GM12878 (cell line): ENCODE data around the gene DLG2. TPM values are rescaled to one million over a fixed set of nuclear protein-coding genes. Genes with fewer than 3 reads are reported as not detected.

Source experiments
- ATAC-seq: fragments of 200-7000 bp; cut with Tn5 transposase; 3 replicates; pipeline ENCODE4 v1.9.1; 2020; ENCODE audit warnings: mild to moderate bottlenecking, moderate library complexity
- BruUV-seq: library from RNA; stranded (reverse); fragments of 400-500 nt; replicated peaks from 2 replicates; lab custom pipeline; 2021; lab: Mats Ljungman, UMichigan
- CTCF ChIA-PET: fragments of 300-600 bp; sonication (Branson Sonifier 250); formaldehyde crosslinking; extraction: SDS; loops from one replicate; lab custom pipeline; 2021; ENCODE audit warnings: inconsistent platforms; lab: Yijun Ruan, JAX
- POLR2A ChIA-PET: fragments of 350-600 bp; formaldehyde crosslinking; extraction: SDS; loops from one replicate; lab custom pipeline; 2021; ENCODE audit warnings: inconsistent platforms; lab: Charles Lee
- RAD21 ChIA-PET: fragments of 300-600 bp; sonication (Branson Sonifier 250); formaldehyde crosslinking; loops from one replicate; lab custom pipeline; 2023; ENCODE audit warnings: antibody characterized with exemption; ENCODE audit not compliant: unreplicated experiment; lab: Charles Lee
- SMC1A ChIA-PET: fragments of 300-600 bp; sonication (Branson Sonifier 250); formaldehyde crosslinking; loops from one replicate; lab custom pipeline; 2023; ENCODE audit not compliant: unreplicated experiment, uncharacterized antibody; lab: Charles Lee
- DNase-seq: peaks from one replicate; pipeline ENCODE4 v3.0.0-alpha.2; 2011; ENCODE audit warnings: low read depth, low spot score
- FAIRE-seq: peaks from 3 replicates; lab custom pipeline; 2011; peaks lifted over from hg19 to GRCh38; lab: Jason Lieb, UNC
- H2AFZ ChIP-seq: 2 replicates; pipeline ENCODE4 v1.6.0; 2011; ENCODE audit warnings: low read depth, low read length, control low read depth; ENCODE audit not compliant: control insufficient read depth
- H3K27ac ChIP-seq: 2 replicates; pipeline ENCODE4 v1.5.1; 2011; ENCODE audit warnings: control low read depth; ENCODE audit not compliant: control insufficient read depth, insufficient read depth
- H3K27me3 ChIP-seq, 2 experiments: replicated peaks in 1 of 2; 2 replicates each; pipeline versions ENCODE4 v1.6.0 to v1.6.1; 2011; ENCODE audit warnings: low read length in 1 of 2; ENCODE audit not compliant: control insufficient read depth in 2 of 2, insufficient read depth in 2 of 2
- H3K36me3 ChIP-seq, 2 experiments: 2 replicates each; pipeline ENCODE4 v1.5.1; 2011; ENCODE audit warnings: low read length in 1 of 2; ENCODE audit not compliant: control insufficient read depth in 2 of 2, insufficient read depth in 2 of 2
- H3K4me1 ChIP-seq: 2 replicates; pipeline ENCODE4 v1.6.1; 2011; ENCODE audit warnings: mild to moderate bottlenecking, low read length, moderate library complexity, mixed read lengths; ENCODE audit not compliant: control insufficient read depth, insufficient read depth
- H3K4me2 ChIP-seq: 2 replicates; pipeline ENCODE4 v1.6.0; 2011; ENCODE audit warnings: control low read depth; ENCODE audit not compliant: control insufficient read depth, insufficient read depth
- H3K4me3 ChIP-seq: fragments of 200-600 bp; sonication (generic); 2 replicates; pipeline ENCODE4 v1.5.1; 2016
- H3K79me2 ChIP-seq: 2 replicates; pipeline ENCODE4 v1.6.0; 2011; ENCODE audit warnings: low read length; ENCODE audit not compliant: control insufficient read depth, insufficient read depth
- H3K9ac ChIP-seq: 2 replicates; pipeline ENCODE4 v1.8.0; 2011; ENCODE audit warnings: low read length, control low read depth, mixed read lengths; ENCODE audit not compliant: control insufficient read depth, insufficient read depth
- H3K9me3 ChIP-seq: replicated peaks from 3 replicates; pipeline ENCODE4 v1.5.1; 2011; ENCODE audit warnings: mild to moderate bottlenecking, low read length; ENCODE audit not compliant: control insufficient read depth, insufficient read depth
- H4K20me1 ChIP-seq: 2 replicates; pipeline ENCODE4 v1.6.0; 2011; ENCODE audit not compliant: control insufficient read depth, insufficient read depth
- ASH2L ChIP-seq: fragments of 300-600, 200-600 bp; sonication (generic); IDR thresholded peaks from 2 replicates; pipeline ENCODE4 v1.6.1; 2017; ENCODE audit warnings: low read depth, mild to moderate bottlenecking, borderline replicate concordance
- EGR1 ChIP-seq, 2 experiments: IDR thresholded peaks; 1 replicate in 1 of 2; 2 replicates in 1 of 2; pipeline ENCODE4 v1.6.1; 2011 to 2012; ENCODE audit warnings: low read depth in 2 of 2, low read length in 2 of 2, borderline replicate concordance in 1 of 2, mild to moderate bottlenecking in 1 of 2, moderate library complexity in 1 of 2
- ESRRA ChIP-seq: IDR thresholded peaks from 2 replicates; pipeline ENCODE4 v1.6.1; 2012; ENCODE audit warnings: mild to moderate bottlenecking, low read length, improper control_type of control experiment
- IKZF2 ChIP-seq, 2 experiments: fragments of 450-650 bp; IDR thresholded peaks; 2 replicates each; pipeline ENCODE4 v1.6.1; 2017; ENCODE audit warnings: mild to moderate bottlenecking in 2 of 2, moderate library complexity in 2 of 2
- PAX5 ChIP-seq: IDR thresholded peaks from 2 replicates; pipeline ENCODE4 v1.6.1; 2011; ENCODE audit warnings: low read depth, low read length, borderline replicate concordance
- RFX5 ChIP-seq: IDR thresholded peaks from 2 replicates; pipeline ENCODE4 v1.6.1; 2011; ENCODE audit warnings: low read depth, low read length, improper control_type of control experiment
- SRF ChIP-seq, 2 experiments: IDR thresholded peaks; 2 replicates each; pipeline ENCODE4 v1.6.1; 2011; ENCODE audit warnings: low read depth in 2 of 2, low read length in 2 of 2, mild to moderate bottlenecking in 1 of 2, moderate library complexity in 1 of 2
- SUPT20H ChIP-seq: IDR thresholded peaks from 2 replicates; pipeline ENCODE4 v1.6.1; 2011; ENCODE audit warnings: low read depth, mild to moderate bottlenecking, low read length, moderate library complexity, borderline replicate concordance; ENCODE audit not compliant: control insufficient read depth
- ZNF384 ChIP-seq: IDR thresholded peaks from 2 replicates; pipeline ENCODE4 v1.6.1; 2012; ENCODE audit warnings: low read depth, mild to moderate bottlenecking, low read length, improper control_type of control experiment, borderline replicate concordance
- WGBS: methylation state at CpG from one replicate; pipeline ENCODE4 v1.1.6; 2016; ENCODE audit warnings: low lambda C conversion rate; ENCODE audit not compliant: insufficient replicate concordance, insufficient coverage; ENCODE audit errors: missing lambda C conversion rate; 5-methylcytosine and 5-hydroxymethylcytosine counted together
- in situ Hi-C: fragments of 300-500 bp; cut with MboI; formaldehyde crosslinking; loops from 9 replicates; pipeline ENCODE4 v1.14.3; 2018; ENCODE audit warnings: mixed read lengths
- intact Hi-C: fragments of 100-400 bp; cut with micrococcal nuclease; formaldehyde crosslinking; loops from one replicate; pipeline ENCODE4 v1.14.2; 2022; ENCODE audit not compliant: unreplicated experiment
- polyA plus RNA-seq, 11 experiments: library from polyadenylated mRNA; depleted of rRNA in 4 of 11; unstranded in 6 of 11; stranded (reverse) in 5 of 11; fragments of >200 nt; fragmentation: Nextera tagmentation in 4 of 11; fragmentation: Illumina TruSeq in 1 of 11; extraction: Ambion mirVana in 4 of 11; extraction: Trizol in 1 of 11; gene quantifications; 1 replicate in 1 of 11; 2 replicates in 10 of 11; pipeline versions ENCODE4 v1.2.1 to v1.2.3, GENCODE V29; 2011 to 2016; ENCODE audit warnings: inconsistent platforms in 2 of 11, missing spikeins in 2 of 11, low read depth in 1 of 11
- total RNA-seq, 4 experiments: library from RNA; depleted of rRNA in 3 of 4; stranded (reverse); fragments of >200 nt in 3 of 4; fragmentation: Illumina TruSeq in 1 of 4; extraction: Trizol in 1 of 4; gene quantifications; 2 replicates each; pipeline versions ENCODE4 v1.2.1 to v1.2.3, GENCODE V29; 2013 to 2021
- TF ChIP-seq, protein P1 (sequence below): fragments of 450-650 bp; IDR thresholded peaks from 2 replicates; pipeline ENCODE4 v1.6.1; 2017; ENCODE audit warnings: mild to moderate bottlenecking, low read depth, inconsistent platforms; ENCODE audit not compliant: poor library complexity, severe bottlenecking

The DLG2 gene
- total and polyA plus RNA-seq, 10 of the 15 experiments (the other 5 are each of a cell fraction or from before 2014, with no cell fraction given) = 0.09 to 0.98 (median 0.35) TPM

DNA sequence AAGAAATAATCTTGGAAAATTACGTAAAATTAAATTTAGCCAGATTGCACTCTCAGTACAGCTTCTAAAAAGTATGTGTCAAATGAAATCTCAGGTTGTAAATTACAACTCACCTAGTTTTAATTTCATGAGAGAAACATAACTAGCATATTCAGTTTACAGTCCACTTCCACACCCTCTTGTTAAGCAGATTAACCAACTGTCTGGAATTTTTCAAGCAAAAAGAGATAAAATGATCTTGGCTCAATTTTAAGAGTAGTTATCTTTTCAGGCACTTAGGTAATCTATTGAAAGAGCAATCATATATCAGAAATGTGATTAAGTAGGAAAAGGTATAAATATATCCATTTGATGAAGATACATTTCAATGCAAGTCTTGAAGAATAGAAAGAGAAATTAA lies 1412.6 kb downstream of the DLG2 start:
- H3K4me2 ChIP-seq = no peak overlapping the region
- no peak for TF ChIP-seq ZNF384
- DNase-seq (no peak), ATAC-seq (no peak), FAIRE-seq (no peak)
- no peaks in the 10 kb centered on the region; a peak in 1 of 4 replicates for H3K27me3 ChIP-seq
- ChIA-PET CTCF (interaction anchor here (1.2 kb wide), 1 partner anchor 397 kb away, joined by 3 read pairs; no protein-coding TSS in a partner anchor), RAD21 (no interaction called here), SMC1A (no interaction called here), POLR2A (no interaction called here)
- intact Hi-C loops (no loop called here), in situ Hi-C loops (no loop called here)
- WGBS = 33% methylated on average over 1 of the region's 1 CpG
- no peak overlapping the region for H2AFZ ChIP-seq
- no peaks in the 10 kb centered on the region for H3K36me3 ChIP-seq
- H3K9ac ChIP-seq = no peak overlapping the region
- no TSS peak for BruUV-seq
- no peaks in the 10 kb centered on the region for H3K79me2 ChIP-seq
- H4K20me1 ChIP-seq = no peaks in the 10 kb centered on the region
- H3K9me3 ChIP-seq = no peaks in the 10 kb centered on the region
- no peak overlapping the region for H3K27ac ChIP-seq
- H3K4me3 ChIP-seq = no peak overlapping the region
- no peaks in the 10 kb centered on the region for H3K4me1 ChIP-seq

GRCh38 chr11:84212468-84213390 lies 1414.4 kb downstream of the DLG2 start:
- RAD21 ChIA-PET = no interaction called here
- Histone ChIP-seq H3K79me2 (no peaks in the 10 kb centered on the region), H3K4me1 (no peaks in the 10 kb centered on the region), H2AFZ (peak overlapping the region; percentile 34), H4K20me1 (no peaks in the 10 kb centered on the region), H3K4me3 (no peak overlapping the region; the same call in 1 of the 2 replicates), H3K27ac (no peak overlapping the region), H3K4me2 (peak overlapping the region; percentile 42; the same call in 1 of the 2 replicates), H3K9me3 (no peaks in the 10 kb centered on the region), H3K9ac (no peak overlapping the region), H3K27me3 (no peaks in the 10 kb centered on the region; a peak in 1 of 4 replicates), H3K36me3 (no peaks in the 10 kb centered on the region)
- 40% methylated on average over 20 of the region's 20 CpGs for WGBS
- no TSS peak for BruUV-seq
- intact Hi-C loops = no loop called here
- CTCF ChIA-PET = no interaction called here
- FAIRE-seq (no peak), DNase-seq (no peak), ATAC-seq (no peak)
- in situ Hi-C loops = no loop called here
- POLR2A ChIA-PET = no interaction called here
- SMC1A ChIA-PET = interaction anchor here (0.6 kb wide), 1 partner anchor 197 kb away, joined by 3 read pairs; no protein-coding TSS in a partner anchor
- no peak for TF ChIP-seq IKZF2 (IDR thresholded peaks at IDR 0.05)
- TF ChIP-seq ASH2L = no peak
- TF ChIP-seq SRF (IDR thresholded peaks at IDR 0.05; ENCODE audit: low read depth in 2 of 2, low read length in 2 of 2) = no peak
- no peak for TF ChIP-seq ZNF384
- TF ChIP-seq EGR1 (IDR thresholded peaks at IDR 0.05; ENCODE audit: borderline replicate concordance in 1 of 2, low read depth in 2 of 2, low read length in 2 of 2) = no peak
- no peak for TF ChIP-seq ESRRA
- TF ChIP-seq SUPT20H = no peak
- TF ChIP-seq PAX5 = no peak
- TF ChIP-seq, protein P1, sequence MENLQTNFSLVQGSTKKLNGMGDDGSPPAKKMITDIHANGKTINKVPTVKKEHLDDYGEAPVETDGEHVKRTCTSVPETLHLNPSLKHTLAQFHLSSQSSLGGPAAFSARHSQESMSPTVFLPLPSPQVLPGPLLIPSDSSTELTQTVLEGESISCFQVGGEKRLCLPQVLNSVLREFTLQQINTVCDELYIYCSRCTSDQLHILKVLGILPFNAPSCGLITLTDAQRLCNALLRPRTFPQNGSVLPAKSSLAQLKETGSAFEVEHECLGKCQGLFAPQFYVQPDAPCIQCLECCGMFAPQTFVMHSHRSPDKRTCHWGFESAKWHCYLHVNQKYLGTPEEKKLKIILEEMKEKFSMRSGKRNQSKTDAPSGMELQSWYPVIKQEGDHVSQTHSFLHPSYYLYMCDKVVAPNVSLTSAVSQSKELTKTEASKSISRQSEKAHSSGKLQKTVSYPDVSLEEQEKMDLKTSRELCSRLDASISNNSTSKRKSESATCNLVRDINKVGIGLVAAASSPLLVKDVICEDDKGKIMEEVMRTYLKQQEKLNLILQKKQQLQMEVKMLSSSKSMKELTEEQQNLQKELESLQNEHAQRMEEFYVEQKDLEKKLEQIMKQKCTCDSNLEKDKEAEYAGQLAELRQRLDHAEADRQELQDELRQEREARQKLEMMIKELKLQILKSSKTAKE = no peak
- TF ChIP-seq RFX5 = no peak
